ENCODE data around the gene DOLPP1. TPM values are rescaled to one million over a fixed set of nuclear protein-coding genes. Genes with fewer than 3 reads are reported as not detected.

DOLPP1 gene
- polyA plus RNA-seq, 1 of the 3 experiments (the other 2 are of a cell fraction): 19.9 TPM

DNA sequence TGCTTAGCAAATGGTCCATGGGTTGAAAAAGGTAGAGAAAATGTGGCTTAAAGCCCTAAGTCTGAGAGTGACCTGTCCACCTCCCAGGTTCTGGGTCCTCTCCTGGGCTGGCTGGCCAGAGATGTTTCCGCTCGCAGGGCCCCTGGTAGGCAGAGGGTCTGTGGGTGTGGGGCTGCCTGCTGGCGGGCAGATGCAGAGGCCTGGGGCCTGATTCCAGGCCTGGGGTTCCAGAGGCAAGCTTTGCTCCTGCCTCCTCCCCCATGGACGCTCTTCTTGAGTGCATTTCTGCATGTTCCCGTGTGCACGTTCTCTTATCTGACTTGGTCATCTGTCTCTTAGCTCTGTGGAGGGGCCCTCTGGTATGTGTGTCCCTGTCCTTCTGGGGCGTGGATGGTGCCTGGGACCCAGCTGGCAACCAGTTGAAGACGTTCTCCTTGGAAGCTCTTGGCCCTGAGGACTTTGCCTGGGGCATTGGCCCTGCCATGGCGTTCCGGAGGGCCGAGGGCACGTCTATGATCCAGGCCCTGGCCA lies 40.7 kb upstream of the DOLPP1 start:
- Histone ChIP-seq H3K27me3 (ENCODE audit: insufficient read depth) (no peaks in the 10 kb centered on the region), H3K79me2 (ENCODE audit: insufficient read depth) (peaks cover 37% of the 10 kb centered on the region), H3K27ac (ENCODE audit: low read depth in 2 of 2, low read length in 1 of 2) (no peak overlapping the region; a peak in 1 of 4 replicates), H4K20me1 (ENCODE audit: insufficient read depth) (peaks cover 4% of the 10 kb centered on the region; the same call in 1 of the 2 replicates), H3K4me2 (no peak overlapping the region), H3K36me3 (replicated peaks in 1 of 2; ENCODE audit: control insufficient read depth in 1 of 2, insufficient read depth in 2 of 2, low read length in 1 of 2) (peaks cover 2 to 11% of the 10 kb centered on the region in 2 experiments), H3K9me3 (no peaks in the 10 kb centered on the region), H2AFZ (ENCODE audit: low read depth) (no peak overlapping the region), H3K4me1 (ENCODE audit: control insufficient read depth in 1 of 2, insufficient read depth in 2 of 2, low read depth in 1 of 2, low read length in 1 of 2) (peaks cover 7 to 36% of the 10 kb centered on the region in 2 experiments; a peak in 3 of 4 replicates), H3K9ac (no peak overlapping the region), H3K4me3 (ENCODE audit: low read depth in 2 of 2, low read length in 1 of 2) (no peak overlapping the region), H3K9me2 (no peaks in the 10 kb centered on the region), H3F3A (replicated peaks; ENCODE audit: insufficient read depth) (no peaks in the 10 kb centered on the region)
- DNase-seq: peak; percentile 7
- WGBS (ENCODE audit: low lambda C conversion rate): 100% methylated on average over 7 of the region's 12 CpGs
- ChIA-PET CTCF (interaction anchor here (0.6 to 1.1 kb wide), 2 partner anchors 11 to 98 kb away, joined by 3 to 6 read pairs; no protein-coding TSS in a partner anchor), POLR2A (no interaction called here)
- TF ChIP-seq, protein P1, sequence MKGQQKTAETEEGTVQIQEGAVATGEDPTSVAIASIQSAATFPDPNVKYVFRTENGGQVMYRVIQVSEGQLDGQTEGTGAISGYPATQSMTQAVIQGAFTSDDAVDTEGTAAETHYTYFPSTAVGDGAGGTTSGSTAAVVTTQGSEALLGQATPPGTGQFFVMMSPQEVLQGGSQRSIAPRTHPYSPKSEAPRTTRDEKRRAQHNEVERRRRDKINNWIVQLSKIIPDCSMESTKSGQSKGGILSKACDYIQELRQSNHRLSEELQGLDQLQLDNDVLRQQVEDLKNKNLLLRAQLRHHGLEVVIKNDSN (IDR thresholded peaks at IDR 0.05; ENCODE audit: borderline replicate concordance, low read depth): no peak
- TF ChIP-seq, protein P2, sequence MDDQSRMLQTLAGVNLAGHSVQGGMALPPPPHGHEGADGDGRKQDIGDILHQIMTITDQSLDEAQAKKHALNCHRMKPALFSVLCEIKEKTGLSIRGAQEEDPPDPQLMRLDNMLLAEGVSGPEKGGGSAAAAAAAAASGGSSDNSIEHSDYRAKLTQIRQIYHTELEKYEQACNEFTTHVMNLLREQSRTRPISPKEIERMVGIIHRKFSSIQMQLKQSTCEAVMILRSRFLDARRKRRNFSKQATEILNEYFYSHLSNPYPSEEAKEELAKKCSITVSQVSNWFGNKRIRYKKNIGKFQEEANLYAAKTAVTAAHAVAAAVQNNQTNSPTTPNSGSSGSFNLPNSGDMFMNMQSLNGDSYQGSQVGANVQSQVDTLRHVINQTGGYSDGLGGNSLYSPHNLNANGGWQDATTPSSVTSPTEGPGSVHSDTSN (IDR thresholded peaks at IDR 0.05): no peak
- TF ChIP-seq, protein P3, sequence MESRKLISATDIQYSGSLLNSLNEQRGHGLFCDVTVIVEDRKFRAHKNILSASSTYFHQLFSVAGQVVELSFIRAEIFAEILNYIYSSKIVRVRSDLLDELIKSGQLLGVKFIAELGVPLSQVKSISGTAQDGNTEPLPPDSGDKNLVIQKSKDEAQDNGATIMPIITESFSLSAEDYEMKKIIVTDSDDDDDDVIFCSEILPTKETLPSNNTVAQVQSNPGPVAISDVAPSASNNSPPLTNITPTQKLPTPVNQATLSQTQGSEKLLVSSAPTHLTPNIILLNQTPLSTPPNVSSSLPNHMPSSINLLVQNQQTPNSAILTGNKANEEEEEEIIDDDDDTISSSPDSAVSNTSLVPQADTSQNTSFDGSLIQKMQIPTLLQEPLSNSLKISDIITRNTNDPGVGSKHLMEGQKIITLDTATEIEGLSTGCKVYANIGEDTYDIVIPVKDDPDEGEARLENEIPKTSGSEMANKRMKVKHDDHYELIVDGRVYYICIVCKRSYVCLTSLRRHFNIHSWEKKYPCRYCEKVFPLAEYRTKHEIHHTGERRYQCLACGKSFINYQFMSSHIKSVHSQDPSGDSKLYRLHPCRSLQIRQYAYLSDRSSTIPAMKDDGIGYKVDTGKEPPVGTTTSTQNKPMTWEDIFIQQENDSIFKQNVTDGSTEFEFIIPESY (IDR thresholded peaks at IDR 0.05; ENCODE audit: borderline replicate concordance, low read depth): no peak
- no peak for TF ChIP-seq CHD2 (IDR thresholded peaks at IDR 0.05; ENCODE audit: low read length, partially characterized antibody)
- TF ChIP-seq NRF1 (IDR thresholded peaks at IDR 0.05; ENCODE audit: low read depth, low read length): no peak
- TF ChIP-seq, protein P4, sequence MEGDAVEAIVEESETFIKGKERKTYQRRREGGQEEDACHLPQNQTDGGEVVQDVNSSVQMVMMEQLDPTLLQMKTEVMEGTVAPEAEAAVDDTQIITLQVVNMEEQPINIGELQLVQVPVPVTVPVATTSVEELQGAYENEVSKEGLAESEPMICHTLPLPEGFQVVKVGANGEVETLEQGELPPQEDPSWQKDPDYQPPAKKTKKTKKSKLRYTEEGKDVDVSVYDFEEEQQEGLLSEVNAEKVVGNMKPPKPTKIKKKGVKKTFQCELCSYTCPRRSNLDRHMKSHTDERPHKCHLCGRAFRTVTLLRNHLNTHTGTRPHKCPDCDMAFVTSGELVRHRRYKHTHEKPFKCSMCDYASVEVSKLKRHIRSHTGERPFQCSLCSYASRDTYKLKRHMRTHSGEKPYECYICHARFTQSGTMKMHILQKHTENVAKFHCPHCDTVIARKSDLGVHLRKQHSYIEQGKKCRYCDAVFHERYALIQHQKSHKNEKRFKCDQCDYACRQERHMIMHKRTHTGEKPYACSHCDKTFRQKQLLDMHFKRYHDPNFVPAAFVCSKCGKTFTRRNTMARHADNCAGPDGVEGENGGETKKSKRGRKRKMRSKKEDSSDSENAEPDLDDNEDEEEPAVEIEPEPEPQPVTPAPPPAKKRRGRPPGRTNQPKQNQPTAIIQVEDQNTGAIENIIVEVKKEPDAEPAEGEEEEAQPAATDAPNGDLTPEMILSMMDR (IDR thresholded peaks at IDR 0.05): no peak
- no peak for TF ChIP-seq RCOR1 (IDR thresholded peaks at IDR 0.05; ENCODE audit: low read length)
- no peak for TF ChIP-seq TCF12 (IDR thresholded peaks at IDR 0.05)
- TF ChIP-seq POLR2AphosphoS5 (IDR thresholded peaks at IDR 0.05; ENCODE audit: low read depth, low read length): no peak
- no peak for TF ChIP-seq TAF1 (IDR thresholded peaks at IDR 0.05; ENCODE audit: borderline replicate concordance, low read depth, low read length)
- TF ChIP-seq EZH2phosphoT487 (IDR thresholded peaks at IDR 0.05; ENCODE audit: borderline replicate concordance, low read depth): no peak
- TF ChIP-seq TEAD4 (IDR thresholded peaks at IDR 0.05; ENCODE audit: borderline replicate concordance, insufficient read depth): no peak
- no peak for TF ChIP-seq FOXJ3 (CRISPR knock-in tag; IDR thresholded peaks at IDR 0.05)
- TF ChIP-seq, protein P5, sequence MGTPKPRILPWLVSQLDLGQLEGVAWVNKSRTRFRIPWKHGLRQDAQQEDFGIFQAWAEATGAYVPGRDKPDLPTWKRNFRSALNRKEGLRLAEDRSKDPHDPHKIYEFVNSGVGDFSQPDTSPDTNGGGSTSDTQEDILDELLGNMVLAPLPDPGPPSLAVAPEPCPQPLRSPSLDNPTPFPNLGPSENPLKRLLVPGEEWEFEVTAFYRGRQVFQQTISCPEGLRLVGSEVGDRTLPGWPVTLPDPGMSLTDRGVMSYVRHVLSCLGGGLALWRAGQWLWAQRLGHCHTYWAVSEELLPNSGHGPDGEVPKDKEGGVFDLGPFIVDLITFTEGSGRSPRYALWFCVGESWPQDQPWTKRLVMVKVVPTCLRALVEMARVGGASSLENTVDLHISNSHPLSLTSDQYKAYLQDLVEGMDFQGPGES (IDR thresholded peaks at IDR 0.05; ENCODE audit: low read depth, low read length): no peak
- TF ChIP-seq JUND (IDR thresholded peaks at IDR 0.05): no peak
- TF ChIP-seq, protein P6, sequence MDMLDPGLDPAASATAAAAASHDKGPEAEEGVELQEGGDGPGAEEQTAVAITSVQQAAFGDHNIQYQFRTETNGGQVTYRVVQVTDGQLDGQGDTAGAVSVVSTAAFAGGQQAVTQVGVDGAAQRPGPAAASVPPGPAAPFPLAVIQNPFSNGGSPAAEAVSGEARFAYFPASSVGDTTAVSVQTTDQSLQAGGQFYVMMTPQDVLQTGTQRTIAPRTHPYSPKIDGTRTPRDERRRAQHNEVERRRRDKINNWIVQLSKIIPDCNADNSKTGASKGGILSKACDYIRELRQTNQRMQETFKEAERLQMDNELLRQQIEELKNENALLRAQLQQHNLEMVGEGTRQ (IDR thresholded peaks at IDR 0.05; ENCODE audit: borderline replicate concordance, low read depth, low read length): no peak

Data from SK-N-SH (cell line).